ENCODE results near the gene METTL13. TPM values are rescaled to one million over a fixed set of nuclear protein-coding genes. Genes with fewer than 3 reads are reported as not detected.

Gene METTL13
- polyA plus RNA-seq, 1 experiment: 25.9 TPM

DNA sequence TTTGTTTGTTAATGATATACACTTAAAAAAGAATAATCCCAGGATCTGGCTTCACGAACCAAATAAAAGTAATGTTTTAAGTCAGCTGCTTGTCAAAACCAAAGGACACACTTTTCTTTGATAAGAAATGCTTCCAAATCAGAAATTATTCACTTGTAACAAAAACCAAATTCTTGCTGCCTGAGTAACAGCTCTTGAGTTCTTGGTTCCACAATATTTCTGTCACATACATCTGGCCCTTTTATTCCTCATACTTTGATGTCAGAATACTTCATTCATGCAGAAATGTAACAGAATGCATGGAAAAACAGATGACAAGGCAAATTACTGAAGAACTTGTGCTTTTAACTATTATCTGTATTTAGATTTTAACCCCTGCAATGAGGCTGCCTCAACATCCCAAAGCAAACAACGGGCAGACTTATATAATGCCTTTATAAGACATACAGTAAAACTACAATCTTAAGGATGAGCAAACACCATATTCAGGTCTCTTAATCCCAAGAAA, 41.0 kb upstream of the METTL13 start:
- ChIA-PET CTCF (interaction anchor here (1.6 to 2.1 kb wide), 3 partner anchors 60 to 95 kb away, joined by 3 to 10 read pairs (median 5); no protein-coding TSS in a partner anchor), POLR2A (interaction anchor here (0.6 kb wide), 1 partner anchor 344 kb away, joined by 3 read pairs; no protein-coding TSS in a partner anchor)
- DNase-seq (ENCODE audit: low read depth): no peak
- Histone ChIP-seq H3K4me3 (ENCODE audit: low read depth, low read length) (peak overlapping the region; percentile 66; the same call in 1 of the 2 replicates), H3K27me3 (ENCODE audit: control insufficient read depth, insufficient read depth, low read length) (no peaks in the 10 kb centered on the region), H3K36me3 (ENCODE audit: control insufficient read depth, insufficient read depth, low read length) (no peaks in the 10 kb centered on the region; the same call in 1 of the 2 replicates)
- TF ChIP-seq, protein P1, sequence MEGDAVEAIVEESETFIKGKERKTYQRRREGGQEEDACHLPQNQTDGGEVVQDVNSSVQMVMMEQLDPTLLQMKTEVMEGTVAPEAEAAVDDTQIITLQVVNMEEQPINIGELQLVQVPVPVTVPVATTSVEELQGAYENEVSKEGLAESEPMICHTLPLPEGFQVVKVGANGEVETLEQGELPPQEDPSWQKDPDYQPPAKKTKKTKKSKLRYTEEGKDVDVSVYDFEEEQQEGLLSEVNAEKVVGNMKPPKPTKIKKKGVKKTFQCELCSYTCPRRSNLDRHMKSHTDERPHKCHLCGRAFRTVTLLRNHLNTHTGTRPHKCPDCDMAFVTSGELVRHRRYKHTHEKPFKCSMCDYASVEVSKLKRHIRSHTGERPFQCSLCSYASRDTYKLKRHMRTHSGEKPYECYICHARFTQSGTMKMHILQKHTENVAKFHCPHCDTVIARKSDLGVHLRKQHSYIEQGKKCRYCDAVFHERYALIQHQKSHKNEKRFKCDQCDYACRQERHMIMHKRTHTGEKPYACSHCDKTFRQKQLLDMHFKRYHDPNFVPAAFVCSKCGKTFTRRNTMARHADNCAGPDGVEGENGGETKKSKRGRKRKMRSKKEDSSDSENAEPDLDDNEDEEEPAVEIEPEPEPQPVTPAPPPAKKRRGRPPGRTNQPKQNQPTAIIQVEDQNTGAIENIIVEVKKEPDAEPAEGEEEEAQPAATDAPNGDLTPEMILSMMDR (IDR thresholded peaks at IDR 0.05; ENCODE audit: insufficient read depth, low read depth, low read length): no peak

DNA sequence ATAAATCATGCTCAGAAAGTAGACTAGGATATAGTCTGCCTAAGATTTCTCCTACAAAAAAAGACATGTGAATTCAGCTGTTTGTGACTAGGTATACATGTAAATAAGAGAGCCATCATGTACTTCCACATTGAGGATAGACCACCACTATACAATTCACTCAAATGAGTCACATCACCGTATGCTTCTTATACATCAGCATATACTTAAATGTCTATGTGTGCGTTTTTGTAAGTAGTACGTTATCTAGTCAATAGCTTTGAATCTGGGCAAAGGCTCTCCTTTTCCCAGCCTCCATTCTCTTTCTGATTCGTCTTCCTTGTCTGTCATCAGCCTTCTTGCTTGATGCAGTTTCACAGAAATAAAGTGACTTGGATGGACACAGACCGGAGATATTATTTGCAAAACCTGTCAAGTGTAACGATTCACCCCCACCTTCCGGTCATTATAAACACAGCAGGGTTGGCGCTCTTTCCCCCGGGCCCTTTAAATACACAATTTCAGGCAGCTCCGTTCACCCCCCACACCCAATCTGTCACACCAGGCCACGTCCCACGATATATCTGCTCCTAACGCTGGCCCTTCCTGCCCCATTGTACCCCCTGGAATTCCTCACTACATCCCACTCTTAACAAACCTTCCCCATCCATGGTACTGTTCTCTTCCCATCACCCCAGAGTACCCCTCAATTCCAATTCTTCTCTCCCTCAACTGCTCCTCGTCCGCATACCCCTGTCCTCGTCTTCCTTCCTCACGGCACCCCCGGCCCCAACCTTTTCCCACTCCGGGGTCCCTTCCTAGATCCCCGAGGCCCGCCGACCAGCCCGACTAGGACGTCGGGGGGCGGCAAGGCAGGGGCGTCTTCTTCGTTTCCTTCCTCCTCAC, 40.2 kb upstream of the METTL13 start:
- ChIA-PET POLR2A (interaction anchor here (0.6 kb wide), 1 partner anchor 95 kb away, joined by 3 read pairs; no protein-coding TSS in a partner anchor), CTCF (interaction anchor here (1.6 to 2.1 kb wide), 4 partner anchors 13 to 96 kb away, joined by 3 to 10 read pairs (median 5); no protein-coding TSS in a partner anchor)
- peak overlapping the region; percentile 66 for H3K4me3 ChIP-seq (ENCODE audit: low read depth, low read length)
- no peaks in the 10 kb centered on the region for H3K36me3 ChIP-seq (ENCODE audit: control insufficient read depth, insufficient read depth, low read length)
- DNase-seq (ENCODE audit: low read depth): no peak
- no peaks in the 10 kb centered on the region for H3K27me3 ChIP-seq (ENCODE audit: control insufficient read depth, insufficient read depth, low read length)
- TF ChIP-seq, protein P1 (IDR thresholded peaks at IDR 0.05; ENCODE audit: insufficient read depth, low read depth, low read length): peak; percentile 18; the same call in 1 of the 2 replicates

DNA sequence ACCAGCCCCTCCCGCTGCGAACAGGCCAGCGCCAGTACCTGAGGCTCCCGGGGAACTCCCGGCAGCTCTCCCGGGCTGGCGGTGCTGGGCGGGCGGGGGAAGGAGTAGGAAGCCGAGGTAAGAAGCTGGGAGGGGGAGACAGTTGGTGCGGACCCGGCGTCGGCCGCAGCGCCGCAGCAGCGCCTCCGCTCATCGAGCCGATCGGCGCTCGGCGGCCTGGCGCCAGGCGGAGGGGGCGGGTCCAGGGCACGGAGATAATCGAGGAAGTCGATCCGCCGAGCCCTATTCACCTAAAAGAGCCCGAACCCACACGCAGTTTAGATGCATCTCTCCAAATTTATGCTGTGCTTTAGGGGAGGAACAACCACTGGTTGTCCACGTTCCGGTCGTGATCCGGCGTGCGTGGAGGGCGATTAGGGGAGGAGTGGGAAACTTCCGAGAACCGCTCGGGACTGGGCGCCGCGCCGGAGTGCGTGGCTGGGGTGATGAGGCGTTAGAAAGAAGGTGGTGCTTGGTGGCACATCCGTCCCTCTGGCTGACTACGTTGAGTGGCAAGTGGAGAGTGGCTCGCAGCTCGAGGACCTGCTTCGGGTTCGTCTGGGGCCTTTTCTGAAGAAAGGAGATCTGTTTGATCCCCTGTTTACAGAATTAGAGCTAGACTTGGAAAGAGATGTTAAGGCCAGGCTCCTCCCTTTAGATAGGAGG, 39.4 kb upstream of the METTL13 start, which contains the start of gene VAMP4:
Gene VAMP4 (minus strand): TSS at position 194 of the 705 bp plus-strand sequence. CDS start 3,651 bp downstream, outside the sequence.
- peak within 1 kb of the TSS; percentile 66 for H3K4me3 ChIP-seq (ENCODE audit: low read depth, low read length)
- H3K27me3 ChIP-seq (ENCODE audit: control insufficient read depth, insufficient read depth, low read length): no peaks in the 10 kb centered on the region
- TF ChIP-seq, protein P1 (IDR thresholded peaks at IDR 0.05; ENCODE audit: insufficient read depth, low read depth, low read length): no peak
- CTCF ChIA-PET: interaction anchor here (1.1 to 2.1 kb wide), 6 partner anchors 12 to 400 kb away, joined by 3 to 10 read pairs (median 5); no protein-coding TSS in a partner anchor
- no peak for DNase-seq (ENCODE audit: low read depth)
- H3K36me3 ChIP-seq (ENCODE audit: control insufficient read depth, insufficient read depth, low read length): no peaks in the 10 kb centered on the region
- POLR2A ChIA-PET: no interaction called here

DNA sequence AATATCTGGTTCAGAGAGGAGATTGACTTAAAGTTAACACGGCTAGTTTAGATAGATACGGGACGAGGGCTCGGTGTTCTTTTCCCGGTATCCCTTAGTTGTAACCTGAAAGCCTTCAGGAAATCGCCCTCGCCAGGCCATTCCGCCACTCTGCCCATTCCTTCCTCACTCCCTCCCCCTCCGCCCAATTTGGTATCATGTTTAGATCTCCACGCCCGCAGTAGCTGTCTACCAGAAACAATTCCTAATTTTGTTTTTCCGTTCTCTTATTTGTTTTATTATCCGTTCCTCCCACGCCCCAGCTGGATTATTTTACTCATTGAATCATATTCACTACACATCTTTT, 38.9 kb upstream of the METTL13 start:
- Histone ChIP-seq H3K4me3 (ENCODE audit: low read depth, low read length) (peak overlapping the region; percentile 66), H3K36me3 (ENCODE audit: control insufficient read depth, insufficient read depth, low read length) (no peaks in the 10 kb centered on the region), H3K27me3 (ENCODE audit: control insufficient read depth, insufficient read depth, low read length) (no peaks in the 10 kb centered on the region)
- no peak for DNase-seq (ENCODE audit: low read depth)
- POLR2A ChIA-PET: interaction anchor here (0.6 to 1.9 kb wide), 2 partner anchors 11 to 1154 kb away, joined by 4 to 6 read pairs; no protein-coding TSS in a partner anchor
- CTCF ChIA-PET: interaction anchor here (1.1 to 2.1 kb wide), 6 partner anchors 12 to 400 kb away, joined by 3 to 7 read pairs (median 4); no protein-coding TSS in a partner anchor
- TF ChIP-seq, protein P1 (IDR thresholded peaks at IDR 0.05; ENCODE audit: insufficient read depth, low read depth, low read length): no peak
